ENCODE results near the gene FAM174B.

Gene FAM174B

DNA sequence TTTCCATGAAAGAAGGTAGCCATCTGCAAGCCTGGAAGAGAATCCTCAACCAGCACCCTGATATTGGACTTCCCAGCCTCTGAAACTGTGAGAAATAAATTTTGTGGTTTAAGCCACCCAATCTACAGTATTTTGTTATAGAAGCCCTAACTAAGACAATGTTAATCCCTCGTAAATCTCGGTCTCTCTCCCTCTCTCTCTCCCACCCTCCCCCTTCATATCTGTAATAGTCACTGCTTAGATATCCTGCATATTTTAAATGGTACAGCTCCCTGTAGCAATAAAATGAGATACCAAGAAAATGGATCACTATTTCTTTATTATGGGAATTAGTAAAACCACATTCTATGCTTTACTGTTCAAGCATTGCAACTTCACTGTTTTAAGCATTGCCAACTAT, 21.0 kb upstream of the FAM174B start:
- no peak for TF ChIP-seq REST (IDR thresholded peaks at IDR 0.05; ENCODE audit: insufficient read depth in 1 of 2, low read depth in 2 of 2, low read length in 2 of 2)

- TF ChIP-seq POLR2AphosphoS5 (IDR thresholded peaks at IDR 0.05; ENCODE audit: low read depth, low read length), result no peak
- TF ChIP-seq SIN3A (IDR thresholded peaks at IDR 0.05; ENCODE audit: borderline replicate concordance, insufficient read depth, low read length), result no peak
- no peak for TF ChIP-seq FOXP2 (optimal IDR thresholded peaks at IDR 0.05; ENCODE audit: borderline replicate concordance, extremely low read depth, extremely low read length, insufficient read depth)
- TF ChIP-seq TAF1 (IDR thresholded peaks at IDR 0.05; ENCODE audit: borderline replicate concordance, insufficient read depth, low read length), result no peak
- TF ChIP-seq REST (IDR thresholded peaks at IDR 0.05; ENCODE audit: insufficient read depth in 1 of 2, low read depth in 2 of 2, low read length in 2 of 2), result no peak
These were observed 19.9 kb upstream of the FAM174B start for GRCh38 chr15:92675485-92675884.

- TF ChIP-seq SIN3A (IDR thresholded peaks at IDR 0.05; ENCODE audit: borderline replicate concordance, insufficient read depth, low read length), result no peak
- TF ChIP-seq REST (IDR thresholded peaks at IDR 0.05; ENCODE audit: insufficient read depth in 1 of 2, low read depth in 2 of 2, low read length in 2 of 2), result no peak
- no peak for TF ChIP-seq TAF1 (IDR thresholded peaks at IDR 0.05; ENCODE audit: borderline replicate concordance, insufficient read depth, low read length)
- no peak for TF ChIP-seq POLR2AphosphoS5 (IDR thresholded peaks at IDR 0.05; ENCODE audit: low read depth, low read length)
- no peak for TF ChIP-seq FOXP2 (optimal IDR thresholded peaks at IDR 0.05; ENCODE audit: borderline replicate concordance, extremely low read depth, extremely low read length, insufficient read depth)
These were observed 18.8 kb upstream of the FAM174B start for GRCh38 chr15:92674347-92674746.

GRCh38 chr15:92672102-92672501, 16.5 kb upstream of the FAM174B start:
- TF ChIP-seq REST (IDR thresholded peaks at IDR 0.05; ENCODE audit: insufficient read depth in 1 of 2, low read depth in 2 of 2, low read length in 2 of 2), result no peak
- no peak for TF ChIP-seq POLR2AphosphoS5 (IDR thresholded peaks at IDR 0.05; ENCODE audit: low read depth, low read length)

GRCh38 chr15:92671406-92671805, 15.8 kb upstream of the FAM174B start:
- TF ChIP-seq TAF1 (IDR thresholded peaks at IDR 0.05; ENCODE audit: borderline replicate concordance, insufficient read depth, low read length), result no peak
- no peak for TF ChIP-seq POLR2AphosphoS5 (IDR thresholded peaks at IDR 0.05; ENCODE audit: low read depth, low read length)
- no peak for TF ChIP-seq FOXP2 (optimal IDR thresholded peaks at IDR 0.05; ENCODE audit: borderline replicate concordance, extremely low read depth, extremely low read length, insufficient read depth)
- no peak for TF ChIP-seq REST (IDR thresholded peaks at IDR 0.05; ENCODE audit: insufficient read depth in 1 of 2, low read depth in 2 of 2, low read length in 2 of 2)
- no peak for TF ChIP-seq SIN3A (IDR thresholded peaks at IDR 0.05; ENCODE audit: borderline replicate concordance, insufficient read depth, low read length)
